IPS-18c (cell line): ENCODE results near the gene CEP55.
"Not testable (repeated sequence)": the region's sequence is repeated elsewhere in the genome, so short reads cannot be mapped to it uniquely, and the experiment has no call there.

Experiments used
- H3K4me3 ChIP-seq: 2 replicates; pipeline ENCODE4 v1.7.0; 2013; ENCODE audit warnings: low read depth, mild to moderate bottlenecking, low read length, moderate library complexity; ENCODE audit not compliant: insufficient read depth
- H3K9me3 ChIP-seq: one replicate; pipeline ENCODE4 v1.6.1; 2013; ENCODE audit warnings: mild to moderate bottlenecking, low read length, moderate library complexity; ENCODE audit not compliant: control insufficient read depth, insufficient read depth

CEP55 gene

GRCh38 chr10:93465806-93466675, 30.4 kb upstream of the CEP55 start:
- Histone ChIP-seq H3K4me3 (no peak overlapping the region), H3K9me3 (no peaks in the 10 kb centered on the region)

- not testable (repeated sequence) for H3K4me3 ChIP-seq, H3K9me3 ChIP-seq
Observed at GRCh38 chr10:93467635-93468034, 28.8 kb upstream of the CEP55 start.

GRCh38 chr10:93468461-93469213, 27.8 kb upstream of the CEP55 start:
- H3K4me3 ChIP-seq: no peak overlapping the region
- H3K9me3 ChIP-seq: no peaks in the 10 kb centered on the region

- no peaks in the 10 kb centered on the region for H3K9me3 ChIP-seq
- no peak overlapping the region for H3K4me3 ChIP-seq
Observed at GRCh38 chr10:93469454-93469853, 27.0 kb upstream of the CEP55 start.

- no peaks in the 10 kb centered on the region for H3K9me3 ChIP-seq
- no peak overlapping the region for H3K4me3 ChIP-seq
Observed at GRCh38 chr10:93471110-93471651, 25.2 kb upstream of the CEP55 start.

GRCh38 chr10:93473161-93473560, 23.3 kb upstream of the CEP55 start:
- Histone ChIP-seq H3K9me3 (no peaks in the 10 kb centered on the region), H3K4me3 (no peak overlapping the region)

- Histone ChIP-seq H3K9me3 (no peaks in the 10 kb centered on the region), H3K4me3 (no peak overlapping the region)
Observed at GRCh38 chr10:93473804-93474472, 22.5 kb upstream of the CEP55 start.

GRCh38 chr10:93475227-93475626, 21.2 kb upstream of the CEP55 start:
- Histone ChIP-seq H3K4me3 (no peak overlapping the region), H3K9me3 (no peaks in the 10 kb centered on the region)

GRCh38 chr10:93475871-93476270, 20.5 kb upstream of the CEP55 start:
- Histone ChIP-seq H3K9me3 (no peaks in the 10 kb centered on the region), H3K4me3 (no peak overlapping the region)

GRCh38 chr10:93476756-93477155, 19.7 kb upstream of the CEP55 start:
- Histone ChIP-seq H3K4me3 (no peak overlapping the region), H3K9me3 (no peaks in the 10 kb centered on the region)

GRCh38 chr10:93478873-93479272, 17.5 kb upstream of the CEP55 start:
- Histone ChIP-seq H3K9me3 (no peaks in the 10 kb centered on the region), H3K4me3 (no peak overlapping the region)

GRCh38 chr10:93481637-93482144, 14.7 kb upstream of the CEP55 start:
- Histone ChIP-seq H3K9me3 (no peaks in the 10 kb centered on the region), H3K4me3 (peak overlapping the region; percentile 52; the same call in 1 of the 2 replicates)

- H3K4me3 ChIP-seq: peak within 1 kb of the TSS; percentile 52
- no peaks in the 10 kb centered on the region for H3K9me3 ChIP-seq
Observed at GRCh38 chr10:93482145-93482834, 14.1 kb upstream of the CEP55 start, which contains the start of gene MYOF. Gene MYOF, minus strand, starts transcription at chr10:93482334. Its CDS starts 140 bp downstream, at chr10:93482194.

- H3K9me3 ChIP-seq: no peaks in the 10 kb centered on the region
Observed at GRCh38 chr10:93485690-93486089, 10.7 kb upstream of the CEP55 start.

GRCh38 chr10:93488956-93489528, 7.4 kb upstream of the CEP55 start:
- Histone ChIP-seq H3K9me3 (no peaks in the 10 kb centered on the region), H3K4me3 (no peak overlapping the region)

More at GRCh38 chr10:93485690-93486089, 10.7 kb upstream of the CEP55 start:
- no peak overlapping the region for H3K4me3 ChIP-seq

- H3K9me3 ChIP-seq: no peaks in the 10 kb centered on the region
- no peak overlapping the region for H3K4me3 ChIP-seq
Observed at GRCh38 chr10:93491602-93492121, 4.8 kb upstream of the CEP55 start.
